GM19372 (cell line): ENCODE data around the gene PRKG1.
"Not testable (repeated sequence)": the region's sequence is repeated elsewhere in the genome, so short reads cannot be mapped to it uniquely, and the experiment has no call there.

Experiments
- ATAC-seq: cut with Tn5 transposase; IDR thresholded peaks from one replicate; pipeline ENCODE4 v1.9.1; 2021; ENCODE audit warnings: mild to moderate bottlenecking, low read depth, moderate library complexity; ENCODE audit not compliant: unreplicated experiment

PRKG1 gene

GRCh38 chr10:51112013-51112412 is 37.7 kb downstream of the PRKG1 start:
- no peak for ATAC-seq

GRCh38 chr10:51113007-51113406 is 38.7 kb downstream of the PRKG1 start:
- no peak for ATAC-seq

- ATAC-seq, result no peak
These were observed 42.9 kb downstream of the PRKG1 start for GRCh38 chr10:51117053-51117660.

GRCh38 chr10:51117794-51118193 is 43.5 kb downstream of the PRKG1 start:
- no peak for ATAC-seq

- ATAC-seq, result no peak
These were observed 45.2 kb downstream of the PRKG1 start for GRCh38 chr10:51119441-51119840.

- no peak for ATAC-seq
These were observed 47.6 kb downstream of the PRKG1 start for GRCh38 chr10:51121861-51122260.

- no peak for ATAC-seq
These were observed 50.6 kb downstream of the PRKG1 start for GRCh38 chr10:51124852-51125251.

GRCh38 chr10:51125518-51125917 is 51.2 kb downstream of the PRKG1 start:
- no peak for ATAC-seq

- ATAC-seq, result no peak
These were observed 55.8 kb downstream of the PRKG1 start for GRCh38 chr10:51129946-51130544.

GRCh38 chr10:51137756-51138529 is 63.7 kb downstream of the PRKG1 start:
- ATAC-seq, result no peak

- no peak for ATAC-seq
These were observed 64.9 kb downstream of the PRKG1 start for GRCh38 chr10:51139176-51139575.

GRCh38 chr10:51141010-51141409 is 66.7 kb downstream of the PRKG1 start:
- ATAC-seq, result no peak

- no peak for ATAC-seq
These were observed 70.0 kb downstream of the PRKG1 start for GRCh38 chr10:51144161-51144781.

GRCh38 chr10:51145375-51145774 is 71.1 kb downstream of the PRKG1 start:
- ATAC-seq, result no peak

GRCh38 chr10:51147644-51148399 is 73.5 kb downstream of the PRKG1 start:
- ATAC-seq, result no peak

- no peak for ATAC-seq
These were observed 82.6 kb downstream of the PRKG1 start for GRCh38 chr10:51156926-51157325.

GRCh38 chr10:51158832-51159231 is 84.5 kb downstream of the PRKG1 start:
- ATAC-seq, result no peak

GRCh38 chr10:51159841-51160240 is 85.6 kb downstream of the PRKG1 start:
- no peak for ATAC-seq

- no peak for ATAC-seq
These were observed 87.7 kb downstream of the PRKG1 start for GRCh38 chr10:51162002-51162401.

- not testable (repeated sequence) for ATAC-seq
These were observed 89.2 kb downstream of the PRKG1 start for GRCh38 chr10:51163380-51164049.
